ENCODE measurements around the gene NFIA.
"Not testable (repeated sequence)": the region's sequence is repeated elsewhere in the genome, so short reads cannot be mapped to it uniquely, and the experiment has no call there.

NFIA gene

GRCh38 chr1:61271412-61271789, 189.0 kb downstream of the NFIA start:
- peak overlapping the region; percentile 16; the same call in 1 of the 2 replicates for H3K4me3 ChIP-seq (ENCODE audit: low read depth, low read length)
- peaks cover 14% of the 10 kb centered on the region for H3K4me1 ChIP-seq
- peak; percentile 73 for DNase-seq
- H3K9me3 ChIP-seq: no peaks in the 10 kb centered on the region
- TF ChIP-seq CTCF (IDR thresholded peaks at IDR 0.05; ENCODE audit: low read depth, low read length): no peak
- no peaks in the 10 kb centered on the region for H3K36me3 ChIP-seq
- no peaks in the 10 kb centered on the region for H3K27me3 ChIP-seq

GRCh38 chr1:61273167-61273705, 190.9 kb downstream of the NFIA start:
- no peaks in the 10 kb centered on the region for H3K9me3 ChIP-seq
- no peak overlapping the region for H3K4me3 ChIP-seq (ENCODE audit: low read depth, low read length)
- no peak for TF ChIP-seq CTCF (IDR thresholded peaks at IDR 0.05; ENCODE audit: low read depth, low read length)
- H3K4me1 ChIP-seq: peaks cover 14% of the 10 kb centered on the region
- no peak for DNase-seq
- H3K36me3 ChIP-seq: no peaks in the 10 kb centered on the region
- no peaks in the 10 kb centered on the region for H3K27me3 ChIP-seq

GRCh38 chr1:61273861-61274260, 191.5 kb downstream of the NFIA start:
- Histone ChIP-seq H3K36me3 (no peaks in the 10 kb centered on the region), H3K9me3 (no peaks in the 10 kb centered on the region), H3K27me3 (no peaks in the 10 kb centered on the region), H3K4me3 (ENCODE audit: low read depth, low read length) (no peak overlapping the region), H3K4me1 (peaks cover 14% of the 10 kb centered on the region)
- DNase-seq: no peak
- TF ChIP-seq CTCF (IDR thresholded peaks at IDR 0.05; ENCODE audit: low read depth, low read length): no peak

GRCh38 chr1:61274939-61275338, 192.6 kb downstream of the NFIA start:
- DNase-seq: no peak
- H3K9me3 ChIP-seq: no peaks in the 10 kb centered on the region
- no peak overlapping the region for H3K4me3 ChIP-seq (ENCODE audit: low read depth, low read length)
- no peak for TF ChIP-seq CTCF (IDR thresholded peaks at IDR 0.05; ENCODE audit: low read depth, low read length)
- H3K4me1 ChIP-seq: peaks cover 7% of the 10 kb centered on the region
- H3K36me3 ChIP-seq: no peaks in the 10 kb centered on the region
- H3K27me3 ChIP-seq: no peaks in the 10 kb centered on the region

- H3K27me3 ChIP-seq: no peaks in the 10 kb centered on the region
- H3K9me3 ChIP-seq: no peaks in the 10 kb centered on the region
- no peak for DNase-seq
- no peaks in the 10 kb centered on the region for H3K36me3 ChIP-seq
- no peak for TF ChIP-seq CTCF (IDR thresholded peaks at IDR 0.05; ENCODE audit: low read depth, low read length)
- peaks cover under 1% of the 10 kb centered on the region for H3K4me1 ChIP-seq
- H3K4me3 ChIP-seq (ENCODE audit: low read depth, low read length): no peak overlapping the region
These were observed 193.9 kb downstream of the NFIA start for GRCh38 chr1:61276246-61276645.

- DNase-seq: no peak
- no peak for TF ChIP-seq CTCF (IDR thresholded peaks at IDR 0.05; ENCODE audit: low read depth, low read length)
- no peak overlapping the region for H3K4me3 ChIP-seq (ENCODE audit: low read depth, low read length)
- no peaks in the 10 kb centered on the region for H3K27me3 ChIP-seq
- no peaks in the 10 kb centered on the region; the same call in 1 of the 2 replicates for H3K4me1 ChIP-seq
- H3K36me3 ChIP-seq: no peaks in the 10 kb centered on the region
- H3K9me3 ChIP-seq: no peaks in the 10 kb centered on the region
These were observed 194.8 kb downstream of the NFIA start for GRCh38 chr1:61277121-61277690.

GRCh38 chr1:61278503-61278902, 196.1 kb downstream of the NFIA start:
- not testable (repeated sequence) for DNase-seq; H3K36me3 ChIP-seq; H3K9me3 ChIP-seq; H3K4me3 ChIP-seq (ENCODE audit: low read depth, low read length); H3K4me1 ChIP-seq; H3K27me3 ChIP-seq
